ENCODE results near the gene XRCC4. TPM values are rescaled to one million over a fixed set of nuclear protein-coding genes. Genes with fewer than 3 reads are reported as not detected.
"Not testable (repeated sequence)": the region's sequence is repeated elsewhere in the genome, so short reads cannot be mapped to it uniquely, and the experiment has no call there.

The XRCC4 gene
- total RNA-seq, 1 donor from 2014 or later: 5.5 TPM

DNA sequence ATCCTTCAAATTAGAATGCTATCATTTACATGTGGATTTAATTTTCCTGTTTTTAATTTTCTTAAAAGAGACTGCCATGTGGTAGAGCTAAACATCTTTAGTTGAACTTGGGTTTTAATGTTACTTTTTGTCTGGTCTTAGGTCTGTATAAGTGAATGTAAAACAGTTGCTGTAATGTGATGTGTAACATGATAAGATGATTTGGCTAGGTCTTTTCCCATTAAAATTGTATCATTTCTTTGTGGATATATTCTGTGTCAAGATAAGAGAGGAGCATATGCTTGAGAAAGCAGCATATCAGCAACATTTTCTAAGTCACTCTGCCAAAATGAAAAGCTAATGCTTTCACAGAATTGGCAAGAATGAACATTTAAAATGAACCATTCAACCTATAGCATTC is 18.6 kb upstream of the XRCC4 start:
- Mint-ChIP-seq H3K27me3 (ENCODE audit: low read depth) (no peaks in the 10 kb centered on the region), H3K36me3 (ENCODE audit: low read depth) (peaks cover 23% of the 10 kb centered on the region), H3K27ac (ENCODE audit: unreplicated experiment) (no peak overlapping the region), H3K4me1 (ENCODE audit: low read depth) (peaks cover 27% of the 10 kb centered on the region), H3K9me3 (ENCODE audit: low read depth) (no peaks in the 10 kb centered on the region), H3K4me3 (ENCODE audit: unreplicated experiment) (no peak overlapping the region)
- DNase-seq (ENCODE audit: low spot score): no peak
- TF ChIP-seq, protein P1, sequence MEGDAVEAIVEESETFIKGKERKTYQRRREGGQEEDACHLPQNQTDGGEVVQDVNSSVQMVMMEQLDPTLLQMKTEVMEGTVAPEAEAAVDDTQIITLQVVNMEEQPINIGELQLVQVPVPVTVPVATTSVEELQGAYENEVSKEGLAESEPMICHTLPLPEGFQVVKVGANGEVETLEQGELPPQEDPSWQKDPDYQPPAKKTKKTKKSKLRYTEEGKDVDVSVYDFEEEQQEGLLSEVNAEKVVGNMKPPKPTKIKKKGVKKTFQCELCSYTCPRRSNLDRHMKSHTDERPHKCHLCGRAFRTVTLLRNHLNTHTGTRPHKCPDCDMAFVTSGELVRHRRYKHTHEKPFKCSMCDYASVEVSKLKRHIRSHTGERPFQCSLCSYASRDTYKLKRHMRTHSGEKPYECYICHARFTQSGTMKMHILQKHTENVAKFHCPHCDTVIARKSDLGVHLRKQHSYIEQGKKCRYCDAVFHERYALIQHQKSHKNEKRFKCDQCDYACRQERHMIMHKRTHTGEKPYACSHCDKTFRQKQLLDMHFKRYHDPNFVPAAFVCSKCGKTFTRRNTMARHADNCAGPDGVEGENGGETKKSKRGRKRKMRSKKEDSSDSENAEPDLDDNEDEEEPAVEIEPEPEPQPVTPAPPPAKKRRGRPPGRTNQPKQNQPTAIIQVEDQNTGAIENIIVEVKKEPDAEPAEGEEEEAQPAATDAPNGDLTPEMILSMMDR (IDR thresholded peaks at IDR 0.05): no peak

DNA sequence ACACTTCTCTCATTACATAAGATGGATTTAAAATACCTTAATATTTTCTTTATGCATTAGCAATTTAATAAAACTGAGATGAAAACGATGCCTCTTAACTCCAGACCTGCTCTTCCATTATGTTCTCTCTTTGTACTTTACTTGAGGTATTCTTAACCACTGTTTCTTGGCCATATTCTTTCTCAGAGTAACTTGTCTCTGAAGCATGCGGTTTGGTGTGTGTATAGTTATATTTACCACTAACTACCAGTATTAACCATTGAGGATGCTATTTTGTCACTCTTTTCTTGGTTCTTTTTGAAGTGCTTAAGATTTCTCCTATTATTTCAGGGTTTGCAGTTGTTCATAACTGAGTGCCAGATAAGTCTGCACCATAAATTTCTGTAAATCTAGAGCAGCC is 18.0 kb upstream of the XRCC4 start:
- no peak overlapping the region for H3K27ac Mint-ChIP-seq (ENCODE audit: unreplicated experiment)
- H3K4me3 Mint-ChIP-seq (ENCODE audit: unreplicated experiment): no peak overlapping the region
- DNase-seq (ENCODE audit: low spot score): no peak
- TF ChIP-seq, protein P1 (IDR thresholded peaks at IDR 0.05): no peak
- no peaks in the 10 kb centered on the region for H3K27me3 Mint-ChIP-seq (ENCODE audit: low read depth)
- H3K9me3 Mint-ChIP-seq (ENCODE audit: low read depth): no peaks in the 10 kb centered on the region
- peaks cover 23% of the 10 kb centered on the region for H3K4me1 Mint-ChIP-seq (ENCODE audit: low read depth)
- peaks cover 18% of the 10 kb centered on the region for H3K36me3 Mint-ChIP-seq (ENCODE audit: low read depth)

DNA sequence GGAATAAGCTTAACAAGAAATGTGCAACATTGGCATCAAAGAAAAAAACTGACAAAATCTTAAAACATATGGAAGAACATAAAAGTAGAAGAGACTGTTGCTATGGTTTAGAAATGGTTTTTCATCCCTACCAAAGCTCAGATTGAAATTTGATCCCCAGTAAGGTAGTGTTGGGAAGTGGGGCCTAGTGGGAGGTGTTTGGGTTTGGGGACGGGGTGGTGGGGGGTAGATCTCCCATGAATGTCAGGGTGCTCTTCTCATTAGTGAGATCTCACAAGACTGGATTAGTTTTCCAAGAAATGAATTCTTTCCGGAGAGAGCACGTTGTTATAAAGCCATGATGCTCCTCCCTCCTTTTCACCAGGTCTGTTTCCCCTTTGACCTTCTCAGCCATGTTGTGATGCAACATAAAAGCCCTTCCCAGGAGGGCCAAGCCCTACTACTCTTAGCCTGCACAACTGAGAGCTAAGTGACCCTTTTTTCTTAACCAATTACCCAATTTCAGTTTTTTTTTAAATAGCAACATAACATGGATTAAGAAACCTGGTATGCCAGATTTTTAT is 10.7 kb upstream of the XRCC4 start:
- Mint-ChIP-seq H3K27me3 (ENCODE audit: low read depth) (no peaks in the 10 kb centered on the region), H3K4me3 (ENCODE audit: unreplicated experiment) (no peak overlapping the region), H3K27ac (ENCODE audit: unreplicated experiment) (peak overlapping the region; percentile 14), H3K4me1 (ENCODE audit: low read depth) (peaks cover 49% of the 10 kb centered on the region), H3K9me3 (ENCODE audit: low read depth) (no peaks in the 10 kb centered on the region), H3K36me3 (ENCODE audit: low read depth) (no peaks in the 10 kb centered on the region)
- TF ChIP-seq, protein P1 (IDR thresholded peaks at IDR 0.05): no peak
- DNase-seq (ENCODE audit: low spot score): no peak

DNA sequence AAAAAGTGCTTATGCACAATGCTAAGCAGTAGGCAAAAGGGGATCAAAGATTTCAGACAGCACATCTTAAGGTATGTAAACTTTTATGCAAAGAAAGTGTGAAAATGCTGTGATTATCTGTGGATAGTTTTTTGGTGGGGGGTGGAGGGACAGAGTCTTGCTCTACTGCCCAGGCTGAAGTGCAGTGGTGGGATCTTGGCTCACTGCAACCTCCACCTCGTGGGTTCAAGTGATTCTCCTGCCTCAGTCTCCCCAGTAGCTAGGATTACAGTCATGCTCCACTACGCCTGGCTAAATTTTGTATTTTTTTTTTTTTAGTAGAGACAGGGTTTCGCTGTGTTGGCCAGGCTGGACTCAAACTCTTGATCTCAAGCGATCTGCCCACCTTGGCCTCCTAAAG is 10.0 kb upstream of the XRCC4 start:
- H3K36me3 Mint-ChIP-seq (ENCODE audit: low read depth); H3K4me3 Mint-ChIP-seq (ENCODE audit: unreplicated experiment); H3K27ac Mint-ChIP-seq (ENCODE audit: unreplicated experiment); H3K9me3 Mint-ChIP-seq (ENCODE audit: low read depth); DNase-seq (ENCODE audit: low spot score); H3K27me3 Mint-ChIP-seq (ENCODE audit: low read depth): not testable (repeated sequence)
- peaks cover 56% of the 10 kb centered on the region for H3K4me1 Mint-ChIP-seq (ENCODE audit: low read depth)

DNA sequence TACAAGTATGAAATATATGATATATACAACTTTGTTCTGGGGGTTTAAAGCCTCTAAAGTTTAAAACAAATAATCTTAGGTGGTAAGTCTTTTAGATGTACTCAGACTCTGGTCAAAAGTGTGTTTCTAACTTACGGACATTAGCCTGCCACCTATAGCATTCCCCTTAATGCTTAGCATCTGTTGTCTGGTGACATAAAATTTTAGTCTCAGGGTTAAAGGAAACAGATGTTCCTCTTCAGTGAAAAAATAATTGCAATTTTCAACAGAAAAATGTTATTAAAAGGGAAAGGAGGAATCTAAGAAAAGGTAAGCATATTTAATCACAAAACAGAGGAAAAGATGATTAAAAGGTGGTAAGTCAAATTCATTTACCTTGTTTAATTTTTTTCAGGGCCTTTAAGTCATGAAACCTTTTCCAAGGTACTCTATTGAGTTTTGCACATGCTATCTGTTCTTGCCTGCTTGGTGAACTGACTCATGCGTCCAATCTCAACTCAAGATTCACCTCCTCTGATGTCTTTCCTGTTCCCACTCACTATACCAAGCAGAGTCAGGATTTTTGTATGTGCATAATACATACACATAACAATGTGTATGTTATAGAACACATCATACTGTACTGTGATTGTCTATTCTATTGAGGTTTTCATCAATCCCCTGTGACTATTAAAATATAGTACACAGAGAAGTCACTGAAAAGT is 8.1 kb upstream of the XRCC4 start:
- DNase-seq (ENCODE audit: low spot score): no peak
- Mint-ChIP-seq H3K27me3 (ENCODE audit: low read depth) (no peaks in the 10 kb centered on the region), H3K27ac (ENCODE audit: unreplicated experiment) (no peak overlapping the region), H3K4me3 (ENCODE audit: unreplicated experiment) (no peak overlapping the region), H3K9me3 (ENCODE audit: low read depth) (no peaks in the 10 kb centered on the region), H3K36me3 (ENCODE audit: low read depth) (no peaks in the 10 kb centered on the region), H3K4me1 (ENCODE audit: low read depth) (peaks cover 75% of the 10 kb centered on the region)
- TF ChIP-seq, protein P1 (IDR thresholded peaks at IDR 0.05): no peak
